Cardiac atrium fibroblast (primary cell): ENCODE measurements around the gene SHCBP1. TPM values are rescaled to one million over a fixed set of nuclear protein-coding genes. Genes with fewer than 3 reads are reported as not detected.

Experiments used
- total RNA-seq: library from RNA; depleted of rRNA; stranded (reverse); fragments of >200 nt; gene quantifications from 2 replicates; pipeline ENCODE4 v1.2.3, GENCODE V29; 2015

SHCBP1 gene
- total RNA-seq, result 6.7 and 6.8 TPM in 2 replicates

GRCh38 chr16:46621006-46621933, at the start of gene SHCBP1:
Gene SHCBP1 (minus strand): TSS chr16:46621379. CDS start chr16:46621359, 20 bp downstream.

Other genes with a start within 250 kb of the SHCBP1 start
- 74.9 and 85.5 TPM in 2 replicates for gene VPS35, start 67.8 kb upstream of the SHCBP1 start, total RNA-seq
- 7.8 and 8.3 TPM in 2 replicates for gene ORC6, start 68.3 kb upstream of the SHCBP1 start, total RNA-seq
- under 0.01 and 0.18 TPM in 2 replicates for gene MYLK3, start 127.0 kb upstream of the SHCBP1 start, total RNA-seq
- gene C16orf87, start 209.8 kb upstream of the SHCBP1 start, total RNA-seq, result 5.3 and 6.5 TPM in 2 replicates